ENCODE measurements around the gene C12orf60. TPM values are rescaled to one million over a fixed set of nuclear protein-coding genes. Genes with fewer than 3 reads are reported as not detected.

Gene C12orf60
- total RNA-seq, 1 donor from 2014 or later = 2.8 TPM

GRCh38 chr12:14871247-14871646 lies 67.8 kb downstream of the C12orf60 start:
- intact Hi-C loops (cut with micrococcal nuclease) = no loop called here
- Mint-ChIP-seq H3K4me3 (ENCODE audit: low read depth) (no peak overlapping the region), H3K27me3 (ENCODE audit: low read depth) (no peaks in the 10 kb centered on the region), H3K27ac (no peak overlapping the region), H3K9me3 (peaks cover 5% of the 10 kb centered on the region), H3K4me1 (ENCODE audit: low read depth) (no peaks in the 10 kb centered on the region), H3K36me3 (ENCODE audit: low read depth) (no peaks in the 10 kb centered on the region)
- DNase-seq (ENCODE audit: low spot score) = no peak

DNA sequence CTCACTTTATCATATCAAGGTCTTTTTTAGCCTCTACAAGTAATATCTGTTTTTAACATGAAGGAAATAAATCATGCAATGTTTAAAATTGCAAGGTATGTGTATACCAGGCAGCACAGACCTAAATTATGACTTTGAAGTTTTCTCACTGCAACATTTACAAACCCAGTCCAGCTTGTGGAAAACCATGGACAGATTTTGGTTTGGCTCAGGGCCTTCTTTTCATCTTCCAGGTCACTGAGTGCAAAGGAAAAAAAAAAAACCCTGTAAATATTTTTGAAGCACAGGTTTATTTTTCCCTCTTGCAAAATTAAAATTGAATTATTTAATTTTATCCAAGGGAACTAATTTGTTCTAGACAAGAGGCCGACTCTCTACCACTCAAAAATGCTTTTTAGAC lies 68.4 kb downstream of the C12orf60 start:
- no peaks in the 10 kb centered on the region for H3K36me3 Mint-ChIP-seq (ENCODE audit: low read depth)
- DNase-seq (ENCODE audit: low spot score) = no peak
- no peaks in the 10 kb centered on the region for H3K27me3 Mint-ChIP-seq (ENCODE audit: low read depth)
- intact Hi-C loops (cut with micrococcal nuclease) = no loop called here
- H3K27ac Mint-ChIP-seq = no peak overlapping the region
- H3K4me1 Mint-ChIP-seq (ENCODE audit: low read depth) = no peaks in the 10 kb centered on the region
- no peak overlapping the region for H3K4me3 Mint-ChIP-seq (ENCODE audit: low read depth)
- peaks cover 5% of the 10 kb centered on the region for H3K9me3 Mint-ChIP-seq

- intact Hi-C loops (cut with micrococcal nuclease) = no loop called here
- Mint-ChIP-seq H3K36me3 (ENCODE audit: low read depth) (no peaks in the 10 kb centered on the region), H3K4me1 (ENCODE audit: low read depth) (no peaks in the 10 kb centered on the region), H3K27me3 (ENCODE audit: low read depth) (no peaks in the 10 kb centered on the region), H3K9me3 (no peaks in the 10 kb centered on the region), H3K27ac (no peak overlapping the region), H3K4me3 (ENCODE audit: low read depth) (no peak overlapping the region)
- no peak for DNase-seq (ENCODE audit: low spot score)
These were observed 70.1 kb downstream of the C12orf60 start for GRCh38 chr12:14873440-14874185.

Other genes with a start within 250 kb of the C12orf60 start
- gene PLBD1, start 235.8 kb upstream of the C12orf60 start, total RNA-seq = not detected in 2 replicates
- gene GUCY2C, start 107.1 kb upstream of the C12orf60 start, total RNA-seq = not detected in 2 replicates
- gene WBP11, start 192 bp upstream of the C12orf60 start, total RNA-seq = 128 and 134 TPM in 2 replicates
- not detected in 2 replicates for gene SMCO3, start 10.5 kb downstream of the C12orf60 start, total RNA-seq
- gene ART4, start 39.9 kb downstream of the C12orf60 start, total RNA-seq = not detected in 2 replicates
- gene MGP, start 82.2 kb downstream of the C12orf60 start, total RNA-seq = not detected in 2 replicates
- 3.2 and 4.7 TPM in 2 replicates for gene ERP27, start 134.9 kb downstream of the C12orf60 start, total RNA-seq
- gene ARHGDIB, start 157.9 kb downstream of the C12orf60 start, total RNA-seq = 535 and 561 TPM in 2 replicates
- gene PDE6H, start 169.4 kb downstream of the C12orf60 start, total RNA-seq = not detected in 2 replicates